Measurements from ENCODE around the gene ARHGDIB. TPM values are rescaled to one million over a fixed set of nuclear protein-coding genes. Genes with fewer than 3 reads are reported as not detected.

Gene ARHGDIB
- polyA plus RNA-seq, 1 donor, result 53.2 TPM

GRCh38 chr12:14950421-14950820 lies 11.0 kb downstream of the ARHGDIB start:
- Histone ChIP-seq H3K27ac (ENCODE audit: low read length) (no peak overlapping the region), H3K9me3 (ENCODE audit: control insufficient read depth, low read depth, low read length) (no peaks in the 10 kb centered on the region), H3K36me3 (ENCODE audit: control insufficient read depth, insufficient read depth, low read length) (no peaks in the 10 kb centered on the region), H3K4me3 (ENCODE audit: low read length) (no peak overlapping the region), H3K27me3 (ENCODE audit: control insufficient read depth, insufficient read depth, low read length) (no peaks in the 10 kb centered on the region), H3K4me1 (ENCODE audit: control insufficient read depth, insufficient read depth, low read length) (peaks cover 22% of the 10 kb centered on the region)
- no peak for DNase-seq
- WGBS (ENCODE audit: insufficient coverage, low lambda C conversion rate), result no CpG with 5 or more reads among the region's 4 CpGs

DNA sequence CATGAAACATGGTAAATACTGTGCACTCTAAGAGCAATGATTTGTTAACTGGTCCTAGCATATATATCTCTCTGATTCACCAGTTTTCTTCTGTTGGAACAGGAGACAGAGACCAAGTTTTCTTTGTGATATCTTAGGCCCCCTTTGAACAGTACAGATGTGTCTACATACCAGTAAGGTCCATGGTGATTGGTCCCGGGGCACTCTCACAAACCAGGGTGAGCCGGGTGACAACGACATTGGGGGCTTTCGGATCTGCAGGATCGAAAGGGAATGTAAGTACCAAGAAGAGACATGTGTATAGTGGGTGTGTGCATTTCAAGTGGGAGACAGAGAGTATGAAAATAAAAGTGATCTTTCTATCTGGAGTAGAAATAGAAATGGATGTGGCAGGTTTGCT lies 11.8 kb downstream of the ARHGDIB start:
- Histone ChIP-seq H3K36me3 (ENCODE audit: control insufficient read depth, insufficient read depth, low read length) (no peaks in the 10 kb centered on the region), H3K9me3 (ENCODE audit: control insufficient read depth, low read depth, low read length) (no peaks in the 10 kb centered on the region), H3K4me1 (ENCODE audit: control insufficient read depth, insufficient read depth, low read length) (peaks cover 22% of the 10 kb centered on the region), H3K27me3 (ENCODE audit: control insufficient read depth, insufficient read depth, low read length) (no peaks in the 10 kb centered on the region), H3K4me3 (ENCODE audit: low read length) (no peak overlapping the region), H3K27ac (ENCODE audit: low read length) (no peak overlapping the region)
- DNase-seq, result no peak
- 100% methylated on average over 3 of the region's 5 CpGs for WGBS (ENCODE audit: insufficient coverage, low lambda C conversion rate)

- Histone ChIP-seq H3K4me3 (ENCODE audit: low read length) (no peak overlapping the region), H3K9me3 (ENCODE audit: control insufficient read depth, low read depth, low read length) (no peaks in the 10 kb centered on the region), H3K27ac (ENCODE audit: low read length) (peak overlapping the region; percentile 53), H3K27me3 (ENCODE audit: control insufficient read depth, insufficient read depth, low read length) (no peaks in the 10 kb centered on the region), H3K36me3 (ENCODE audit: control insufficient read depth, insufficient read depth, low read length) (peaks cover 2% of the 10 kb centered on the region), H3K4me1 (ENCODE audit: control insufficient read depth, insufficient read depth, low read length) (peaks cover 22% of the 10 kb centered on the region)
- no CpG with 5 or more reads among the region's 3 CpGs for WGBS (ENCODE audit: insufficient coverage, low lambda C conversion rate)
- DNase-seq, result peak; percentile 40 to 69
Observed at GRCh38 chr12:14948672-14949071, 12.7 kb downstream of the ARHGDIB start.

DNA sequence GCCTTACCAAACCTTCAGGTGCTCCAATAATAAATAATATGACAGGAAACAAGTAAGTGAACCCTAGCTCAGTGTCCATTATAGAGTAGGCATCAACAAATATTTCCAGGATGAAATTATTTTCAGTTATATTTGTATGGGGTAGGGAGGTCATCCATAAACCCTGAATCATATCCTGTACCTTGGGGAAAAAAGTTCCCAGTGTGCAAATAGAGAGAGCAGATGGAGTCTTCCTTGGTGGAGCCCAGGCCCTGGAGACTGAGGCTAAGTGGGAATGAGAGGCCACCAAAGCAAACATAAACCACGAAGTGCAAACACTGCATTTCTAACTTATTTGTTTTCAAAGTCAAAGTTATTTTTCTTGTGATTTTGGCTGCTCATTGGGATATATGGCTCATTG lies 14.5 kb downstream of the ARHGDIB start:
- DNase-seq, result no peak
- Histone ChIP-seq H3K4me1 (ENCODE audit: control insufficient read depth, insufficient read depth, low read length) (peaks cover 21% of the 10 kb centered on the region), H3K9me3 (ENCODE audit: control insufficient read depth, low read depth, low read length) (no peaks in the 10 kb centered on the region), H3K36me3 (ENCODE audit: control insufficient read depth, insufficient read depth, low read length) (peaks cover 2% of the 10 kb centered on the region), H3K27me3 (ENCODE audit: control insufficient read depth, insufficient read depth, low read length) (no peaks in the 10 kb centered on the region), H3K27ac (ENCODE audit: low read length) (no peak overlapping the region), H3K4me3 (ENCODE audit: low read length) (no peak overlapping the region)
- no CpG with 5 or more reads among the region's 1 CpG for WGBS (ENCODE audit: insufficient coverage, low lambda C conversion rate)

DNA sequence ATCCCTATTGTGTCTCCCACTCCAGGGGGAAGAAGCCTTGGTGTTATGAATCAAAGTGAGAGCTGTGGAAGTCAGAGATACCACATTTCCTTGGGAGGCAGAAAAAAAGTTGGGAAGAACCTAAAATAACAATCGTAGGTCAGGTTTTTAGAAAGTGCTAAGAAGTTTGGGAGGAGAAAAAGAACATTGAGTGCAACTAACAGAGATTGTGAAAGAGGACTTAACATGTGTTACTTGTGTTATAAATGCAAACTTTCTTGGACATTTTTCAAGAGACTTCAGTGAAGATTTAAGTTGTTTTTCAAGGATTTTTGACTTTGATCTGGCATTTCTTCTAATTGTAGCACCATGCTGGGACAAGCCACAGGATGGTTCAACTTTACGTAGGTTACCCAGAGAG lies 15.2 kb downstream of the ARHGDIB start:
- Histone ChIP-seq H3K27me3 (ENCODE audit: control insufficient read depth, insufficient read depth, low read length) (no peaks in the 10 kb centered on the region), H3K9me3 (ENCODE audit: control insufficient read depth, low read depth, low read length) (no peaks in the 10 kb centered on the region), H3K4me3 (ENCODE audit: low read length) (no peak overlapping the region), H3K27ac (ENCODE audit: low read length) (no peak overlapping the region), H3K36me3 (ENCODE audit: control insufficient read depth, insufficient read depth, low read length) (peaks cover 2% of the 10 kb centered on the region), H3K4me1 (ENCODE audit: control insufficient read depth, insufficient read depth, low read length) (peaks cover 15% of the 10 kb centered on the region)
- DNase-seq, result no peak
- no CpG with 5 or more reads among the region's 2 CpGs for WGBS (ENCODE audit: insufficient coverage, low lambda C conversion rate)

DNA sequence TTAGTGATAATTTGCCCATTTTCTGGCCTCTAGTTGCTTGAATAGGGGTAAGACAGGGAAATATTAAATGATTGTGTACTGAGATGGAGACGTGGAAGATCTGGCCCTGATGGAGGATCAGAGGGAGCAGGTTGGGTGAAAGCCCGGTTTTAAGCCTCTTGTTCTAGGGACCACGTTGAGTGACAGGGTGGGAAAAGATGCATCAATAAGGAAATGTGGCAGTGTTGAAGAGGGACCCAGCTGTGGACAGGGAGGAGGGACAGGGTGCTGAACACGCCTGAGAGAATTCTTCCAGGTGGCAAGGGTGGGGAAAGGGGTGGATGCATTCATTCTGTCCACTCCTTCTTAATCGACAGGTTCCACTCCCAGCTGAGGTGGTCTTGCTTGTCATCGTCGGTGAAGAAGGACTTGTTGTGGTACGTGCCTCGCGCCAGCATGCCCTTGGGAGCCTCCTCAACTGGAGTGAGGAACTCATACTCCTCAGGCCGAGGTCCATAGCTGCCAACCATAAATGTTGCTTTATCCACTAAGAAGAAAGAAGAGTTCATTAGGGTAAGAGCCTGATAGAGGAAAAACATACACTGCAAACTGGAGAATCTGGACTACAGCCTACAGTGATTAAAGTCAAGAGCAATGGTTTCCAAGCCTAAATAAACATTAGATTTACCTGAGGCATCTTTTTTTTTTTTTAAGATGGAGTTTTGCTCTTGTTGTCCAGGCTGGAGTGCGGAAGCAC lies 19.0 kb downstream of the ARHGDIB start:
- Histone ChIP-seq H3K36me3 (ENCODE audit: control insufficient read depth, insufficient read depth, low read length) (peaks cover 2% of the 10 kb centered on the region), H3K4me1 (ENCODE audit: control insufficient read depth, insufficient read depth, low read length) (peaks cover 7% of the 10 kb centered on the region), H3K27me3 (ENCODE audit: control insufficient read depth, insufficient read depth, low read length) (no peaks in the 10 kb centered on the region), H3K9me3 (ENCODE audit: control insufficient read depth, low read depth, low read length) (no peaks in the 10 kb centered on the region), H3K27ac (ENCODE audit: low read length) (no peak overlapping the region), H3K4me3 (ENCODE audit: low read length) (no peak overlapping the region)
- no CpG with 5 or more reads among the region's 12 CpGs for WGBS (ENCODE audit: insufficient coverage, low lambda C conversion rate)
- no peak for DNase-seq

DNA sequence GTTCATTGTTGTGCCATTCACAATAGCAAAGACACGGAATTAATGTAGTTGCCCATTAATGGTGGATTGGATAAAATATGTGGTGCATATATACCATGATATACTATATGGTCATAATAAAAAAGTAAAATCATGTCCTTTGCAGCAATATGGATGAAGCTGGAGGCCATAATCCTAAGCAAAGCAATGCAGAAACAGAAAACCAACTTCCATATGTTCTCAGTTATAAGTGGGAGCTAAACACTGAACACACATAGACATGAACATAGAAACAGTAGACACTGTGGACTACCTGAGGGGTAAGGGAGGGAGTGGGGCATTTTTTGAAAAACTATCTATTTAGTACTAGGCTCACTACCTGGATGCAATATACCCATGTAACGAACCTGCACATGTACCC lies 20.0 kb downstream of the ARHGDIB start:
- no peak for DNase-seq
- Histone ChIP-seq H3K9me3 (ENCODE audit: control insufficient read depth, low read depth, low read length) (no peaks in the 10 kb centered on the region), H3K27me3 (ENCODE audit: control insufficient read depth, insufficient read depth, low read length) (no peaks in the 10 kb centered on the region), H3K4me3 (ENCODE audit: low read length) (no peak overlapping the region), H3K4me1 (ENCODE audit: control insufficient read depth, insufficient read depth, low read length) (peaks cover 7% of the 10 kb centered on the region), H3K27ac (ENCODE audit: low read length) (no peak overlapping the region), H3K36me3 (ENCODE audit: control insufficient read depth, insufficient read depth, low read length) (peaks cover 2% of the 10 kb centered on the region)
- WGBS (ENCODE audit: insufficient coverage, low lambda C conversion rate), result no CpG with 5 or more reads among the region's 2 CpGs

DNA sequence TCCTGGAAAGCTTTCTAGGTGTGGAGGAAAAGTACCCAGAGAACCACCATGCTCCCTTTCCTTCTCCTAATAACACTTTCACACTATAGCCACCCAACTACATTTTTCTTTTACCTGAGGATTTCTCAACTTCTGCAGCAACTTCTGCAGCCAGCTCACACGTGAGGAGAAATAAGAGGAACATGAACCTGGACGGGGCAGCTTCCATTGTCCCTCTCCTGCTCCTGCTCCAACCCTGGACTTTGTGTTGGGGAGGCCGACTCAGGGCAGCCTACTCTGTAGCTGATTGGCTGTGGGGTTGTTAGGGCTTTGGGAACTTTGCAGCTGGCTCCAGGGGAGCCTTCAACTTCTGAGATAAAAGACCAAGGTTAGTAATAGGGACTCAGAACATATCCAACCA lies 23.1 kb downstream of the ARHGDIB start, which contains the start of gene ERP27:
Gene ERP27 (minus strand): TSS at position 237 of the 400 bp plus-strand sequence. CDS start 29 bp downstream, at position 208.
- H3K27ac ChIP-seq (ENCODE audit: low read length), result peak within 1 kb of the TSS; percentile 29
- WGBS (ENCODE audit: insufficient coverage, low lambda C conversion rate), result no CpG with 5 or more reads among the region's 3 CpGs
- no peak within 1 kb of the TSS for H3K4me3 ChIP-seq (ENCODE audit: low read length)
- no peaks in the 10 kb centered on the region for H3K9me3 ChIP-seq (ENCODE audit: control insufficient read depth, low read depth, low read length)
- H3K27me3 ChIP-seq (ENCODE audit: control insufficient read depth, insufficient read depth, low read length), result no peaks in the 10 kb centered on the region
- no peaks in the 10 kb centered on the region for H3K36me3 ChIP-seq (ENCODE audit: control insufficient read depth, insufficient read depth, low read length)
- peak; percentile 59 to 82 for DNase-seq
- peaks cover 19% of the 10 kb centered on the region for H3K4me1 ChIP-seq (ENCODE audit: control insufficient read depth, insufficient read depth, low read length)

GRCh38 chr12:14937689-14938088 lies 23.7 kb downstream of the ARHGDIB start:
- no peaks in the 10 kb centered on the region for H3K9me3 ChIP-seq (ENCODE audit: control insufficient read depth, low read depth, low read length)
- WGBS (ENCODE audit: insufficient coverage, low lambda C conversion rate), result no CpG with 5 or more reads among the region's 1 CpG
- no peak overlapping the region for H3K4me3 ChIP-seq (ENCODE audit: low read length)

GRCh38 chr12:14937014-14937413 lies 24.4 kb downstream of the ARHGDIB start:
- H3K27me3 ChIP-seq (ENCODE audit: control insufficient read depth, insufficient read depth, low read length), result no peaks in the 10 kb centered on the region
- no peak overlapping the region for H3K27ac ChIP-seq (ENCODE audit: low read length)
- no peak overlapping the region for H3K4me3 ChIP-seq (ENCODE audit: low read length)
- H3K4me1 ChIP-seq (ENCODE audit: control insufficient read depth, insufficient read depth, low read length), result peaks cover 19% of the 10 kb centered on the region
- DNase-seq, result no peak
- 83% methylated on average over 1 of the region's 3 CpGs for WGBS (ENCODE audit: insufficient coverage, low lambda C conversion rate)
- no peaks in the 10 kb centered on the region for H3K9me3 ChIP-seq (ENCODE audit: control insufficient read depth, low read depth, low read length)
- no peaks in the 10 kb centered on the region for H3K36me3 ChIP-seq (ENCODE audit: control insufficient read depth, insufficient read depth, low read length)

More at GRCh38 chr12:14937689-14938088, 23.7 kb downstream of the ARHGDIB start:
- H3K4me1 ChIP-seq (ENCODE audit: control insufficient read depth, insufficient read depth, low read length), result peaks cover 19% of the 10 kb centered on the region
- no peaks in the 10 kb centered on the region for H3K36me3 ChIP-seq (ENCODE audit: control insufficient read depth, insufficient read depth, low read length)
- H3K27ac ChIP-seq (ENCODE audit: low read length), result no peak overlapping the region
- no peak for DNase-seq
- no peaks in the 10 kb centered on the region for H3K27me3 ChIP-seq (ENCODE audit: control insufficient read depth, insufficient read depth, low read length)

Measured in large intestine (tissue), 3 donors.